ENCODE results near the gene CRYL1. TPM values are rescaled to one million over a fixed set of nuclear protein-coding genes. Genes with fewer than 3 reads are reported as not detected.

The CRYL1 gene
- total and polyA plus RNA-seq, 2 of the 4 experiments (the other 2 are of a cell fraction) = 11.7 to 16.4 TPM

DNA sequence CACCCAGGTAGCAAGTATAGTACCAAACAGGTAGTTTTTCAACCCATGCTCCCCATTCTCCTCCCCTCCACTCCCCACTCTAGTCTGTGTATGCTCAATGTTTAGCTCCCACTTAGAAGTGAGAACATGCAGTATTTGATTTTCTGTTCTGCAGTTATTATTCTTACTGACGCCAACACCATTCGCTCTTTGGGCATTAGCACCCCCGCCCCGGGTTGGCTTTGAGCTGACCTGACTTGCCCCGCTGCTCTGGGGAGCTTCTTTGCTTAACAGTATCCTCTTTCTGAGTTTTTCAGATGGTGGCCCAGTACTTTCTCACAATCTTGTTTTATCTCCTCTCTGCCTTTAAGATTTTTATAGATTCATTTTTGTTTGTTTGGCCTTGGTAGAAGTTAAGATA, 138.7 kb downstream of the CRYL1 start:
- ChIA-PET CTCF (no interaction called here), POLR2A (ENCODE audit: unreplicated experiment) (no interaction called here)
- Histone ChIP-seq H4K5ac (ENCODE audit: low read depth, low read length) (no peak overlapping the region), H2AK5ac (ENCODE audit: low read depth, low read length) (no peak overlapping the region), H4K8ac (ENCODE audit: low read depth in 2 of 2, low read length in 2 of 2) (no peak overlapping the region), H3K9me3 (ENCODE audit: control insufficient read depth, insufficient read depth, low read length) (no peaks in the 10 kb centered on the region; the same call in 1 of the 2 replicates), H3K27me3 (ENCODE audit: control insufficient read depth, insufficient read depth, low read length) (peaks cover 7% of the 10 kb centered on the region), H3K79me1 (ENCODE audit: low read depth in 1 of 2, low read length in 2 of 2) (no peaks in the 10 kb centered on the region), H3K4me2 (ENCODE audit: low read depth, low read length) (no peak overlapping the region), H3K4me3 (ENCODE audit: insufficient read depth, low read depth, low read length) (no peak overlapping the region), H2BK20ac (ENCODE audit: low read depth, low read length) (no peak overlapping the region), H3K4ac (ENCODE audit: low read depth, low read length) (no peak overlapping the region), H3K23ac (ENCODE audit: low read depth, low read length) (no peak overlapping the region), H3K36me3 (ENCODE audit: control insufficient read depth, insufficient read depth, low read length) (no peaks in the 10 kb centered on the region), H3K18ac (ENCODE audit: low read depth, low read length) (no peak overlapping the region), H3K4me1 (ENCODE audit: control insufficient read depth, insufficient read depth, low read length) (no peaks in the 10 kb centered on the region), H2AK9ac (replicated peaks; ENCODE audit: low read depth, low read length, poor library complexity) (no peak overlapping the region), H3K14ac (replicated peaks; ENCODE audit: low read depth, low read length) (no peak overlapping the region), H3K9me1 (ENCODE audit: insufficient read depth, low read length) (no peaks in the 10 kb centered on the region), H4K20me1 (ENCODE audit: insufficient read depth, low read length) (no peaks in the 10 kb centered on the region), H2BK5ac (ENCODE audit: low read depth, low read length, poor library complexity, severe bottlenecking) (no peak overlapping the region), H2BK15ac (ENCODE audit: low read depth, low read length) (no peak overlapping the region), H4K91ac (ENCODE audit: insufficient read depth, low read depth, low read length) (no peak overlapping the region), H2BK120ac (ENCODE audit: low read depth, low read length) (no peak overlapping the region), H3K9ac (ENCODE audit: low read depth, low read length) (no peak overlapping the region), H3K27ac (ENCODE audit: insufficient read depth, low read length) (no peak overlapping the region), H2AFZ (replicated peaks; ENCODE audit: low read length, poor library complexity) (no peak overlapping the region), H3K56ac (ENCODE audit: extremely low read depth, insufficient read depth, low read length) (no peak overlapping the region)
- ATAC-seq (ENCODE audit: low read depth) (no peak), DNase-seq (no peak)
- dilution Hi-C loops (cut with HindIII; ENCODE audit: low sequenced_read_pairs, unreplicated experiment) = no loop called here
- in situ Hi-C loops (cut with MboI; ENCODE audit: low sequenced_read_pairs) = no loop called here
- BruUV-seq (replicated peaks) = no TSS peak
- intact Hi-C loops (cut with micrococcal nuclease) = no loop called here
- no peak for TF ChIP-seq CHD1 (IDR thresholded peaks at IDR 0.05; ENCODE audit: low read depth, low read length)
- TF ChIP-seq MXI1 (IDR thresholded peaks at IDR 0.05; ENCODE audit: borderline replicate concordance, low read depth, low read length) = no peak
- TF ChIP-seq BHLHE40 (IDR thresholded peaks at IDR 0.05; ENCODE audit: low read depth, low read length) = no peak
- no peak for TF ChIP-seq CEBPB (IDR thresholded peaks at IDR 0.05; ENCODE audit: low read depth, low read length)
- no peak for TF ChIP-seq MAFK (IDR thresholded peaks at IDR 0.05; ENCODE audit: low read depth, low read length)
- TF ChIP-seq, protein P1, sequence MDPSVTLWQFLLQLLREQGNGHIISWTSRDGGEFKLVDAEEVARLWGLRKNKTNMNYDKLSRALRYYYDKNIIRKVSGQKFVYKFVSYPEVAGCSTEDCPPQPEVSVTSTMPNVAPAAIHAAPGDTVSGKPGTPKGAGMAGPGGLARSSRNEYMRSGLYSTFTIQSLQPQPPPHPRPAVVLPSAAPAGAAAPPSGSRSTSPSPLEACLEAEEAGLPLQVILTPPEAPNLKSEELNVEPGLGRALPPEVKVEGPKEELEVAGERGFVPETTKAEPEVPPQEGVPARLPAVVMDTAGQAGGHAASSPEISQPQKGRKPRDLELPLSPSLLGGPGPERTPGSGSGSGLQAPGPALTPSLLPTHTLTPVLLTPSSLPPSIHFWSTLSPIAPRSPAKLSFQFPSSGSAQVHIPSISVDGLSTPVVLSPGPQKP (IDR thresholded peaks at IDR 0.05; ENCODE audit: borderline replicate concordance, low read depth, low read length) = no peak
- TF ChIP-seq RAD21 (IDR thresholded peaks at IDR 0.05; ENCODE audit: low read length) = no peak
- TF ChIP-seq, protein P2, sequence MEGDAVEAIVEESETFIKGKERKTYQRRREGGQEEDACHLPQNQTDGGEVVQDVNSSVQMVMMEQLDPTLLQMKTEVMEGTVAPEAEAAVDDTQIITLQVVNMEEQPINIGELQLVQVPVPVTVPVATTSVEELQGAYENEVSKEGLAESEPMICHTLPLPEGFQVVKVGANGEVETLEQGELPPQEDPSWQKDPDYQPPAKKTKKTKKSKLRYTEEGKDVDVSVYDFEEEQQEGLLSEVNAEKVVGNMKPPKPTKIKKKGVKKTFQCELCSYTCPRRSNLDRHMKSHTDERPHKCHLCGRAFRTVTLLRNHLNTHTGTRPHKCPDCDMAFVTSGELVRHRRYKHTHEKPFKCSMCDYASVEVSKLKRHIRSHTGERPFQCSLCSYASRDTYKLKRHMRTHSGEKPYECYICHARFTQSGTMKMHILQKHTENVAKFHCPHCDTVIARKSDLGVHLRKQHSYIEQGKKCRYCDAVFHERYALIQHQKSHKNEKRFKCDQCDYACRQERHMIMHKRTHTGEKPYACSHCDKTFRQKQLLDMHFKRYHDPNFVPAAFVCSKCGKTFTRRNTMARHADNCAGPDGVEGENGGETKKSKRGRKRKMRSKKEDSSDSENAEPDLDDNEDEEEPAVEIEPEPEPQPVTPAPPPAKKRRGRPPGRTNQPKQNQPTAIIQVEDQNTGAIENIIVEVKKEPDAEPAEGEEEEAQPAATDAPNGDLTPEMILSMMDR (conservative IDR thresholded peaks at IDR 0.05; ENCODE audit: low read depth, low read length) = no peak
- TF ChIP-seq RFX5 (IDR thresholded peaks at IDR 0.05; ENCODE audit: low read depth, low read length) = no peak
- TF ChIP-seq, protein P3, sequence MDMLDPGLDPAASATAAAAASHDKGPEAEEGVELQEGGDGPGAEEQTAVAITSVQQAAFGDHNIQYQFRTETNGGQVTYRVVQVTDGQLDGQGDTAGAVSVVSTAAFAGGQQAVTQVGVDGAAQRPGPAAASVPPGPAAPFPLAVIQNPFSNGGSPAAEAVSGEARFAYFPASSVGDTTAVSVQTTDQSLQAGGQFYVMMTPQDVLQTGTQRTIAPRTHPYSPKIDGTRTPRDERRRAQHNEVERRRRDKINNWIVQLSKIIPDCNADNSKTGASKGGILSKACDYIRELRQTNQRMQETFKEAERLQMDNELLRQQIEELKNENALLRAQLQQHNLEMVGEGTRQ (IDR thresholded peaks at IDR 0.05; ENCODE audit: low read depth, low read length) = no peak
- no peak for TF ChIP-seq POLR2A (IDR thresholded peaks at IDR 0.05; ENCODE audit: low read depth, low read length)
- no peak for TF ChIP-seq MAZ (IDR thresholded peaks at IDR 0.05; ENCODE audit: borderline replicate concordance, low read depth, low read length)
- TF ChIP-seq SMC3 (IDR thresholded peaks at IDR 0.05; ENCODE audit: low read depth, low read length) = no peak
- no peak for TF ChIP-seq NFE2L2 (IDR thresholded peaks at IDR 0.05; ENCODE audit: low read depth, low read length)
- no peak for TF ChIP-seq FOS (IDR thresholded peaks at IDR 0.05; ENCODE audit: low read depth, low read length)
- no peak for TF ChIP-seq RCOR1 (IDR thresholded peaks at IDR 0.05; ENCODE audit: insufficient replicate concordance, low read length)
- WGBS, 2 experiments (ENCODE audit: extremely low coverage in 2 of 2, insufficient read length in 1 of 2) = 95% methylated on average over 4 of the region's 5 CpGs; no CpG with 5 or more reads in 1 of the 2 experiments
